IMR-90 (cell line): ENCODE results near the gene PRKD1. TPM values are rescaled to one million over a fixed set of nuclear protein-coding genes. Genes with fewer than 3 reads are reported as not detected.

Experiments
- ATAC-seq: fragments of 200-7000 bp; cut with Tn5 transposase; 2 replicates; pipeline ENCODE4 v1.9.1; 2020; ENCODE audit warnings: low read depth, mild to moderate bottlenecking, moderate library complexity
- BruUV-seq: library from RNA; stranded (reverse); fragments of 400-500 nt; replicated peaks from 2 replicates; lab custom pipeline; 2021; lab: Mats Ljungman, UMichigan
- CTCF ChIA-PET: fragments of 300-600 bp; formaldehyde crosslinking; extraction: SDS; loops from one replicate; lab custom pipeline; 2021; ENCODE audit warnings: antibody characterized with exemption; lab: Yijun Ruan, JAX
- POLR2A ChIA-PET: fragments of 300-600 bp; sonication (Branson Sonifier 250); formaldehyde crosslinking; loops from one replicate; lab custom pipeline; 2022; ENCODE audit warnings: antibody characterized with exemption; ENCODE audit not compliant: unreplicated experiment; lab: Charles Lee
- DNase-seq: peaks from one replicate; pipeline ENCODE4 v3.0.0; 2013
- H2AFZ ChIP-seq: replicated peaks from 2 replicates; pipeline ENCODE3; 2013; ENCODE audit warnings: low read length, mild to moderate bottlenecking; ENCODE audit not compliant: poor library complexity
- H2AK5ac ChIP-seq: 2 replicates; pipeline ENCODE4 v1.6.1; 2013; ENCODE audit warnings: low read depth, low read length, inconsistent platforms
- H2AK9ac ChIP-seq: replicated peaks from 2 replicates; pipeline ENCODE3; 2013; ENCODE audit warnings: mild to moderate bottlenecking, low read depth, low read length, moderate library complexity; ENCODE audit not compliant: poor library complexity
- H2BK120ac ChIP-seq: 2 replicates; pipeline ENCODE4 v1.6.1; 2013; ENCODE audit warnings: low read depth, low read length, inconsistent platforms
- H2BK15ac ChIP-seq: 3 replicates; pipeline ENCODE4 v1.6.1; 2013; ENCODE audit warnings: low read depth, low read length, inconsistent platforms
- H2BK20ac ChIP-seq: 2 replicates; pipeline ENCODE4 v1.6.1; 2013; ENCODE audit warnings: low read depth, mild to moderate bottlenecking, inconsistent platforms, low read length, moderate library complexity
- H2BK5ac ChIP-seq: 2 replicates; pipeline ENCODE4 v1.6.1; 2013; ENCODE audit warnings: mild to moderate bottlenecking, low read depth, low read length, inconsistent platforms; ENCODE audit not compliant: poor library complexity, severe bottlenecking
- H3K14ac ChIP-seq: replicated peaks from 2 replicates; pipeline ENCODE4 v1.6.1; 2013; ENCODE audit warnings: low read depth, low read length, inconsistent platforms
- H3K18ac ChIP-seq: 2 replicates; pipeline ENCODE4 v1.6.1; 2013; ENCODE audit warnings: low read depth, low read length, control low read depth
- H3K23ac ChIP-seq: 2 replicates; pipeline ENCODE4 v1.6.1; 2013; ENCODE audit warnings: low read depth, low read length, inconsistent platforms
- H3K27ac ChIP-seq: 2 replicates; pipeline ENCODE4 v1.5.1; 2013; ENCODE audit warnings: mild to moderate bottlenecking, control low read depth, low read length; ENCODE audit not compliant: insufficient read depth
- H3K27me3 ChIP-seq: 2 replicates; pipeline ENCODE4 v1.6.1; 2013; ENCODE audit warnings: low read length; ENCODE audit not compliant: control insufficient read depth, insufficient read depth
- H3K36me3 ChIP-seq: 2 replicates; pipeline ENCODE4 v1.6.1; 2013; ENCODE audit warnings: low read length, mixed read lengths; ENCODE audit not compliant: control insufficient read depth, insufficient read depth
- H3K4ac ChIP-seq: 2 replicates; pipeline ENCODE4 v1.6.1; 2013; ENCODE audit warnings: low read depth, low read length, inconsistent platforms
- H3K4me1 ChIP-seq: 2 replicates; pipeline ENCODE4 v1.6.1; 2013; ENCODE audit warnings: low read length, mixed read lengths; ENCODE audit not compliant: control insufficient read depth, insufficient read depth
- H3K4me2 ChIP-seq: 2 replicates; pipeline ENCODE4 v1.6.1; 2013; ENCODE audit warnings: low read depth, mild to moderate bottlenecking, control low read depth, low read length, moderate library complexity
- H3K4me3 ChIP-seq: 2 replicates; pipeline ENCODE4 v1.5.1; 2013; ENCODE audit warnings: low read depth, mild to moderate bottlenecking, control low read depth, low read length, moderate library complexity; ENCODE audit not compliant: insufficient read depth
- H3K56ac ChIP-seq: 2 replicates; pipeline ENCODE4 v1.6.1; 2013; ENCODE audit warnings: low read length, inconsistent platforms; ENCODE audit not compliant: insufficient read depth; ENCODE audit errors: extremely low read depth
- H3K79me1 ChIP-seq, 2 experiments: 2 replicates each; pipeline ENCODE4 v1.6.1; 2013; ENCODE audit warnings: low read length in 2 of 2, inconsistent platforms in 1 of 2, low read depth in 1 of 2
- H3K9ac ChIP-seq: 2 replicates; pipeline ENCODE4 v1.6.1; 2013; ENCODE audit warnings: low read depth, low read length, control low read depth
- H3K9me1 ChIP-seq: 2 replicates; pipeline ENCODE4 v1.6.1; 2013; ENCODE audit warnings: low read length, inconsistent platforms; ENCODE audit not compliant: insufficient read depth
- H3K9me3 ChIP-seq: 2 replicates; pipeline ENCODE4 v1.6.1; 2013; ENCODE audit warnings: low read length; ENCODE audit not compliant: control insufficient read depth, insufficient read depth
- H4K20me1 ChIP-seq: 2 replicates; pipeline ENCODE4 v1.6.1; 2013; ENCODE audit warnings: low read length, inconsistent platforms; ENCODE audit not compliant: insufficient read depth
- H4K5ac ChIP-seq: 2 replicates; pipeline ENCODE4 v1.6.1; 2013; ENCODE audit warnings: mild to moderate bottlenecking, low read depth, low read length, control low read depth
- H4K8ac ChIP-seq, 2 experiments: 2 replicates each; pipeline ENCODE4 v1.6.1; 2013; ENCODE audit warnings: low read depth in 2 of 2, low read length in 2 of 2, control low read depth in 1 of 2, inconsistent platforms in 1 of 2
- H4K91ac ChIP-seq: 2 replicates; pipeline ENCODE4 v1.6.1; 2013; ENCODE audit warnings: low read depth, low read length, inconsistent platforms; ENCODE audit not compliant: insufficient read depth
- BHLHE40 ChIP-seq: fragments of 150-350 bp; IDR thresholded peaks from 2 replicates; pipeline ENCODE4 v1.6.1; 2016; ENCODE audit warnings: mild to moderate bottlenecking, low read depth, low read length
- CEBPB ChIP-seq: IDR thresholded peaks from 2 replicates; pipeline ENCODE4 v1.6.1; 2012; ENCODE audit warnings: low read depth, low read length, improper control_type of control experiment
- CHD1 ChIP-seq: IDR thresholded peaks from 2 replicates; pipeline ENCODE4 v1.6.1; 2012; ENCODE audit warnings: low read depth, low read length, improper control_type of control experiment
- ELK1 ChIP-seq: fragments of 150-350 bp; IDR thresholded peaks from 2 replicates; pipeline ENCODE4 v1.6.1; 2016; ENCODE audit warnings: low read depth, mild to moderate bottlenecking, low read length, moderate library complexity, borderline replicate concordance
- FOS ChIP-seq: fragments of 150-350 bp; IDR thresholded peaks from 2 replicates; pipeline ENCODE4 v1.6.1; 2016; ENCODE audit warnings: low read depth, low read length
- MAFK ChIP-seq: IDR thresholded peaks from 2 replicates; pipeline ENCODE4 v1.6.1; 2012; ENCODE audit warnings: low read depth, low read length, improper control_type of control experiment
- MAZ ChIP-seq: IDR thresholded peaks from 2 replicates; pipeline ENCODE4 v1.6.1; 2012; ENCODE audit warnings: low read depth, mild to moderate bottlenecking, low read length, improper control_type of control experiment, moderate library complexity, borderline replicate concordance
- NFE2L2 ChIP-seq: fragments of 150-350 bp; IDR thresholded peaks from 2 replicates; pipeline ENCODE4 v1.6.1; 2016; ENCODE audit warnings: low read depth, mild to moderate bottlenecking, low read length
- POLR2A ChIP-seq: IDR thresholded peaks from 2 replicates; pipeline ENCODE4 v1.6.1; 2012; ENCODE audit warnings: mild to moderate bottlenecking, low read depth, low read length
- RAD21 ChIP-seq: IDR thresholded peaks from 2 replicates; pipeline ENCODE4 v1.6.1; 2012; ENCODE audit warnings: low read length, improper control_type of control experiment
- RCOR1 ChIP-seq: IDR thresholded peaks from 2 replicates; pipeline ENCODE4 v1.6.1; 2012; ENCODE audit warnings: mild to moderate bottlenecking, low read length, improper control_type of control experiment; ENCODE audit not compliant: insufficient replicate concordance
- RFX5 ChIP-seq: IDR thresholded peaks from 2 replicates; pipeline ENCODE4 v1.8.0; 2012; ENCODE audit warnings: low read depth, mild to moderate bottlenecking, low read length, moderate library complexity
- SMC3 ChIP-seq: fragments of 150-350 bp; IDR thresholded peaks from 2 replicates; pipeline ENCODE4 v1.6.1; 2016; ENCODE audit warnings: low read depth, mild to moderate bottlenecking, antibody characterized with exemption, low read length, moderate library complexity
- dilution Hi-C: fragments of 300-500 bp; cut with HindIII; formaldehyde crosslinking; loops from one replicate; pipeline ENCODE4 v1.14.3; 2018; ENCODE audit warnings: low sequenced_read_pairs; ENCODE audit not compliant: unreplicated experiment
- in situ Hi-C: fragments of 300-500 bp; cut with MboI; formaldehyde crosslinking; loops from 3 replicates; pipeline ENCODE4 v1.14.3; 2019; ENCODE audit warnings: low sequenced_read_pairs, inconsistent platforms, mixed read lengths
- intact Hi-C: fragments of 100-400 bp; cut with micrococcal nuclease; formaldehyde crosslinking; loops from 2 replicates; pipeline ENCODE4 v1.10.0; 2022
- polyA plus RNA-seq, 3 experiments: library from polyadenylated mRNA; depleted of rRNA; stranded (reverse); fragments of >200 nt; gene quantifications; 2 replicates each; pipeline ENCODE4 v1.2.3, GENCODE V29; 2012; ENCODE audit warnings: low replicate concordance in 1 of 3
- total RNA-seq: library from RNA; depleted of rRNA; stranded (reverse); fragments of >200 nt; gene quantifications from 2 replicates; pipeline ENCODE4 v1.2.3, GENCODE V29; 2012
- TF ChIP-seq, protein P1 (sequence below): conservative IDR thresholded peaks from 2 replicates; pipeline ENCODE4 v1.5.1; 2012; ENCODE audit warnings: mild to moderate bottlenecking, low read depth, low read length, improper control_type of control experiment
- TF ChIP-seq, protein P2 (sequence below): fragments of 150-350 bp; IDR thresholded peaks from 2 replicates; pipeline ENCODE4 v1.6.1; 2017; ENCODE audit warnings: mild to moderate bottlenecking, antibody characterized with exemption, low read length, low read depth

The PRKD1 gene
- total and polyA plus RNA-seq, 2 of the 4 experiments (the other 2 are of a cell fraction): 12.9 to 14.2 TPM

DNA sequence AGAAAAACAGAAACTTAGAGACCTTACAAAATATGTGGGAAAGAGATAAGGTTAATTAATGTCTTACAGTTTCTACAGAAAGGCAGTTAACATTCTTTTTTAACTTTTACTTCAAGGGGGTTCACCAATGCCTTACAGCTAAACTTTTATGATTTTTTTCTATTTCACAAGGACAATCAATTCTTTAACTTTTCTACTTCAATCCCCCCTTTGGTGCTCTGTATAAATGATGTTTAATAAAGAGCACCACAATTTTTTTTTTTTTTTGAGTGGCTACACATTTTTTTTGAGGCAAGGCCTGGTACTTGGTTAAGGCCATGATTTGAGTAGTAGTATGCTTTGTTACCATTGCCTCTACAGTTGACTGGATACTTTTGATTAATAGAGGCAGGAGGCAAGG lies 279.6 kb downstream of the PRKD1 start:
- no peak overlapping the region for H2AK5ac ChIP-seq
- no peak overlapping the region for H4K8ac ChIP-seq
- H3K79me1 ChIP-seq: no peaks in the 10 kb centered on the region
- H3K18ac ChIP-seq: no peak overlapping the region
- POLR2A ChIA-PET: no interaction called here
- BruUV-seq: no TSS peak
- H2BK5ac ChIP-seq: no peak overlapping the region
- CTCF ChIA-PET: interaction anchor here (0.7 to 1.3 kb wide), 2 partner anchors 12 to 567 kb away, joined by 3 to 9 read pairs; no protein-coding TSS in a partner anchor
- no peak overlapping the region for H3K23ac ChIP-seq
- no peak overlapping the region for H4K5ac ChIP-seq
- H4K20me1 ChIP-seq: no peaks in the 10 kb centered on the region
- H2BK15ac ChIP-seq: no peak overlapping the region
- no peaks in the 10 kb centered on the region for H3K27me3 ChIP-seq
- DNase-seq: peak; percentile 5
- in situ Hi-C loops: no loop called here
- no peak overlapping the region for H3K27ac ChIP-seq
- H4K91ac ChIP-seq: no peak overlapping the region
- dilution Hi-C loops: no loop called here
- TF ChIP-seq, protein P1, sequence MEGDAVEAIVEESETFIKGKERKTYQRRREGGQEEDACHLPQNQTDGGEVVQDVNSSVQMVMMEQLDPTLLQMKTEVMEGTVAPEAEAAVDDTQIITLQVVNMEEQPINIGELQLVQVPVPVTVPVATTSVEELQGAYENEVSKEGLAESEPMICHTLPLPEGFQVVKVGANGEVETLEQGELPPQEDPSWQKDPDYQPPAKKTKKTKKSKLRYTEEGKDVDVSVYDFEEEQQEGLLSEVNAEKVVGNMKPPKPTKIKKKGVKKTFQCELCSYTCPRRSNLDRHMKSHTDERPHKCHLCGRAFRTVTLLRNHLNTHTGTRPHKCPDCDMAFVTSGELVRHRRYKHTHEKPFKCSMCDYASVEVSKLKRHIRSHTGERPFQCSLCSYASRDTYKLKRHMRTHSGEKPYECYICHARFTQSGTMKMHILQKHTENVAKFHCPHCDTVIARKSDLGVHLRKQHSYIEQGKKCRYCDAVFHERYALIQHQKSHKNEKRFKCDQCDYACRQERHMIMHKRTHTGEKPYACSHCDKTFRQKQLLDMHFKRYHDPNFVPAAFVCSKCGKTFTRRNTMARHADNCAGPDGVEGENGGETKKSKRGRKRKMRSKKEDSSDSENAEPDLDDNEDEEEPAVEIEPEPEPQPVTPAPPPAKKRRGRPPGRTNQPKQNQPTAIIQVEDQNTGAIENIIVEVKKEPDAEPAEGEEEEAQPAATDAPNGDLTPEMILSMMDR: no peak
- TF ChIP-seq RAD21 (no peak), SMC3 (no peak), BHLHE40 (no peak), CHD1 (no peak), MAFK (no peak), POLR2A (no peak), CEBPB (no peak), NFE2L2 (no peak), MAZ (no peak), RCOR1 (no peak), RFX5 (no peak), FOS (no peak), ELK1 (no peak)
- TF ChIP-seq, protein P2, sequence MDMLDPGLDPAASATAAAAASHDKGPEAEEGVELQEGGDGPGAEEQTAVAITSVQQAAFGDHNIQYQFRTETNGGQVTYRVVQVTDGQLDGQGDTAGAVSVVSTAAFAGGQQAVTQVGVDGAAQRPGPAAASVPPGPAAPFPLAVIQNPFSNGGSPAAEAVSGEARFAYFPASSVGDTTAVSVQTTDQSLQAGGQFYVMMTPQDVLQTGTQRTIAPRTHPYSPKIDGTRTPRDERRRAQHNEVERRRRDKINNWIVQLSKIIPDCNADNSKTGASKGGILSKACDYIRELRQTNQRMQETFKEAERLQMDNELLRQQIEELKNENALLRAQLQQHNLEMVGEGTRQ: no peak
- no peak for ATAC-seq
- no peak overlapping the region for H3K14ac ChIP-seq
- H3K9me1 ChIP-seq: no peaks in the 10 kb centered on the region
- no peak overlapping the region for H2BK120ac ChIP-seq
- H3K4me3 ChIP-seq: no peak overlapping the region
- H2AK9ac ChIP-seq: no peak overlapping the region
- H3K9me3 ChIP-seq: peaks cover 30% of the 10 kb centered on the region
- peaks cover 10% of the 10 kb centered on the region for H3K36me3 ChIP-seq
- no peak overlapping the region for H3K56ac ChIP-seq
- H3K4me2 ChIP-seq: no peak overlapping the region
- intact Hi-C loops: no loop called here
- no peak overlapping the region for H3K9ac ChIP-seq
- H2AFZ ChIP-seq: no peak overlapping the region
- peaks cover 6% of the 10 kb centered on the region for H3K4me1 ChIP-seq
- no peak overlapping the region for H3K4ac ChIP-seq
- no peak overlapping the region for H2BK20ac ChIP-seq
